Right lobe of liver (tissue), 6 donors: ENCODE data around the gene CBX6. TPM values are rescaled to one million over a fixed set of nuclear protein-coding genes. Genes with fewer than 3 reads are reported as not detected.
A peak's percentile ranks its signal among the peaks of the same experiment; 100 is the strongest.

Experiments used
- ATAC-seq, 4 donors: fragments of 200-7000 bp; cut with Tn5 transposase; one replicate each; pipeline ENCODE4 v1.9.1; 2020; ENCODE audit warnings: mild to moderate bottlenecking in 4 of 4, moderate library complexity in 4 of 4
- DNase-seq, 3 donors: peaks; one replicate each; pipeline ENCODE4 v3.0.0-alpha.2; 2020
- H3K27ac ChIP-seq, 3 donors: fragments of 200-600 bp; one replicate each; pipeline ENCODE4 v1.8.0; 2022
- H3K27me3 ChIP-seq, 2 donors: fragments of 200-600 bp; one replicate each; pipeline ENCODE4 v1.8.0; 2022
- H3K36me3 ChIP-seq, 4 donors: fragments of 200-600 bp; sonication (generic) in 1 of 4; one replicate each; pipeline versions ENCODE4 v1.5.1 to v1.8.0; 2017 to 2022; ENCODE audit warnings: control low read depth in 1 of 4
- H3K4me1 ChIP-seq, 4 donors: fragments of 200-600 bp; sonication (generic) in 1 of 4; one replicate each; pipeline versions ENCODE4 v1.5.1 to v1.8.0; 2017 to 2022; ENCODE audit warnings: control low read depth in 1 of 4
- H3K4me3 ChIP-seq, 3 donors: fragments of 200-600 bp; one replicate each; pipeline ENCODE4 v1.8.0; 2022
- H3K9me3 ChIP-seq, 4 donors: fragments of 200-600 bp; sonication (generic) in 1 of 4; one replicate each; pipeline versions ENCODE4 v1.5.1 to v1.8.0; 2017 to 2022; ENCODE audit warnings: control low read depth in 1 of 4
- CTCF ChIP-seq, 4 donors: fragments of 200-600 bp in 3 of 4; fragments of 450-650 bp in 1 of 4; IDR thresholded peaks; one replicate each; pipeline versions ENCODE4 v1.5.1 to v1.8.0; 2016 to 2022; ENCODE audit warnings: antibody characterized with exemption in 4 of 4, mild to moderate bottlenecking in 2 of 4
- POLR2A ChIP-seq: fragments of 450-650 bp; IDR thresholded peaks from one replicate; pipeline ENCODE4 v1.6.1; 2017; ENCODE audit warnings: antibody characterized with exemption, mild to moderate bottlenecking
- WGBS: methylation state at CpG from one replicate; pipeline ENCODE4 v1.1.6; 2018; ENCODE audit warnings: low coverage, low lambda C conversion rate; ENCODE audit not compliant: insufficient coverage; ENCODE audit errors: missing lambda C conversion rate; 5-methylcytosine and 5-hydroxymethylcytosine counted together
- intact Hi-C, 2 donors: fragments of 100-400 bp; cut with DNase I; formaldehyde crosslinking; loops; one replicate each; pipeline versions ENCODE4 v1.11.2 to v1.14.1; 2022
- total RNA-seq, 6 experiments: library from RNA; depleted of rRNA in 2 of 6; stranded (reverse); fragments of >200 nt in 2 of 6; fragmentation: NEBNext Ultra II Directional in 3 of 6; extraction: Animal tissue kit (Norgen Biotek cat#: 25700) in 3 of 6; gene quantifications; one replicate each; pipeline versions ENCODE4 v1.1.0 to v1.2.4, GENCODE V29; 2016 to 2023
- donor health status: DM: no; HTN: yes; CAD: no.
- donor health status: DM: no; HTN: no; CAD: no.
- donor health status: DM: no; HTN: no; CAD: no.
- donor health status: DM: no; HTN: yes; CAD: no.
- donor health status: DM: no; HTN: yes; CAD: no.

Gene CBX6
- total RNA-seq, 6 experiments from 2014 or later = 7.8 to 22.5 (median 12.1) TPM

GRCh38 chr22:38867124-38867455 is 4.9 kb downstream of the CBX6 start:
- intact Hi-C loops = loop anchor here (5.0 to 10.0 kb wide), 3 partner anchors 135 to 268 kb away; no protein-coding TSS in a partner anchor
- ATAC-seq (no peak), DNase-seq (no peak)
- peaks cover 0 to 6% (median 0%) of the 10 kb centered on the region in 4 donors for H3K36me3 ChIP-seq
- H3K4me1 ChIP-seq = peaks cover 0 to 21% (median 0%) of the 10 kb centered on the region in 4 donors
- H3K27ac ChIP-seq = no peak overlapping the region
- no peak overlapping the region for H3K4me3 ChIP-seq
- no peaks in the 10 kb centered on the region for H3K27me3 ChIP-seq
- no peaks in the 10 kb centered on the region for H3K9me3 ChIP-seq
- TF ChIP-seq CTCF (IDR thresholded peaks at IDR 0.05) (no peak), POLR2A (no peak)
- WGBS = 43% methylated on average over 1 of the region's 13 CpGs

DNA sequence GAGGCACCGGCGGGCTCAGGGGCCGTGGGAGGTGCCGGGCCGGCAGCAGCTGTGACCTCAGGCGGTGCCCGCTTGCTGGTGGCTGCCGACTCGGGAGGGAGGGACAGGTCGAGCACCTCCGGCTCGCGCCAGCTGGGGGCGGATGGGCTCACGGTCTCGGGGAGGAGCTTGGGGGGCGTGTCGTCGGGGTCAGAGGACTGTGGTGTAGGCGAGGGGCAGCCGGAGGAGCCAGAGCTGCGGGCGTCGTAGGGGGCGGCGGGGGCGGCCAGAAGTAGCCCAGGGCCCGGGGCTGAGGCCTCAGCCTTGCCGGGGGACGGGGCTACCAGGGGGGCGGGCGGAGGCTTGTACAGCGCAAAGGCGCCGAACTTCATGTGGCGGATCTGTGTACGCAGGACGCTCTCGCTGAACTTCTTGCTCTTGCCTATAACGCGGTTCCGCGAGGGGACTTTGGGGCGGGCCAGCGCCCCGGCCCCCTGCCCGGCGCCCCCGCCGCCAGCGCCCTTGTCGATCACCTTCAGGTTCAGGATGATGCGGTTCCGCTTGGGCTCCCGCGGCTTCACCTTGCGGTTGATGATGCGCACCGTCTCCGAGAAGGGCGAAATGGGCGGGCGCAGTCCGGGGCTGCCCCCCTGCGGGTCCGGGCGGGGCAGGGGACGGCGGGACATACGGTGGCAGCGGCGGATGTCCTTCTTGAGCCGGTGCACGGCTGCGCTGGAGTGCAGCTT is 5.5 kb downstream of the CBX6 start:
- H3K4me1 ChIP-seq = peaks cover 0 to 21% (median 0%) of the 10 kb centered on the region in 4 donors
- intact Hi-C loops = loop anchor here (5.0 to 10.0 kb wide), 3 partner anchors 136 to 268 kb away; no protein-coding TSS in a partner anchor
- no peak for ATAC-seq

DNA sequence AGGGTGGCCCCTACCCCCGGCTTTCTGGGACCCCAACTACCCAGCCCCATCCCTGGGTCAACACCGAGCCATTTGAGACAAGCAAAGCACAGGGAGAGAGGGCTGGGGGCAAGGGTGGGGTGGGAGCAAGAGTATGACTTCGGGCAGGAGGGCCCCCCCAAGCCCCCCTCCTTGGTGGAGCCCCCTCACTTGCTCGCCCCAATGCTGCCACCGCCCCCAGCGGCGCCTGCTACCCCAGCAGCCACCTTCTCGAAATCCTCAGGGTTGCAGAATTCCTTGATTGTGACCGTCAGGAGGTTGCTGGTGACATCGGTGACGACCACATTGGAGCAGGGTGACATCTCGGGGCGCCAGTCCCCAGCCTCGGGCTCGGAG is 6.0 kb downstream of the CBX6 start:
- Histone ChIP-seq H3K27me3 (no peaks in the 10 kb centered on the region), H3K36me3 (peaks cover 0 to 6% (median 0%) of the 10 kb centered on the region in 4 donors), H3K9me3 (no peaks in the 10 kb centered on the region), H3K4me3 (no peak overlapping the region), H3K4me1 (peaks cover 0 to 15% (median 0%) of the 10 kb centered on the region in 4 donors), H3K27ac (no peak overlapping the region)
- no peak for TF ChIP-seq POLR2A
- no peak for TF ChIP-seq CTCF (IDR thresholded peaks at IDR 0.05)
- intact Hi-C loops = loop anchor here (5.0 to 10.0 kb wide), 3 partner anchors 136 to 269 kb away; no protein-coding TSS in a partner anchor
- peak in 1 of 3 donors; percentile 12 for DNase-seq
- 80% methylated on average over 2 of the region's 15 CpGs for WGBS
- no peak for ATAC-seq

More for the DNA sequence above, 5.5 kb downstream of the CBX6 start:
- Histone ChIP-seq H3K4me3 (no peak overlapping the region), H3K27ac (no peak overlapping the region), H3K27me3 (no peaks in the 10 kb centered on the region), H3K9me3 (no peaks in the 10 kb centered on the region), H3K36me3 (peaks cover 0 to 6% (median 0%) of the 10 kb centered on the region in 4 donors)
- WGBS = 89% methylated on average over 30 of the region's 75 CpGs
- TF ChIP-seq CTCF (IDR thresholded peaks at IDR 0.05) (no peak), POLR2A (no peak)
- DNase-seq = peak in 2 of 3 donors; percentile 23 to 49

- Histone ChIP-seq H3K27ac (no peak overlapping the region), H3K27me3 (no peaks in the 10 kb centered on the region), H3K4me1 (peaks cover 0 to 13% (median 0%) of the 10 kb centered on the region in 4 donors), H3K9me3 (no peaks in the 10 kb centered on the region), H3K4me3 (no peak overlapping the region), H3K36me3 (peaks cover 0 to 6% (median 0%) of the 10 kb centered on the region in 4 donors)
- ATAC-seq = no peak
- intact Hi-C loops = loop anchor here (5.0 to 10.0 kb wide), 3 partner anchors 137 to 269 kb away; no protein-coding TSS in a partner anchor
- TF ChIP-seq CTCF (IDR thresholded peaks at IDR 0.05) = no peak
- TF ChIP-seq POLR2A = no peak
- peak in 2 of 3 donors; percentile 11 to 46 for DNase-seq
- no CpG with 5 or more reads among the region's 20 CpGs for WGBS
Measured at GRCh38 chr22:38865201-38866023, 6.6 kb downstream of the CBX6 start.
